Forelimb muscle (tissue), 1 donor: ENCODE measurements around the gene KCNJ11. TPM values are rescaled to one million over a fixed set of nuclear protein-coding genes. Genes with fewer than 3 reads are reported as not detected.
"Not testable (repeated sequence)": the region's sequence is repeated elsewhere in the genome, so short reads cannot be mapped to it uniquely, and the experiment has no call there.

Experiments used
- DNase-seq: peaks from one replicate; pipeline ENCODE4 v3.0.0-alpha.2; 2013; ENCODE audit warnings: low read depth
- polyA plus RNA-seq: library from polyadenylated mRNA; unstranded; fragments of 120-200 nt; gene quantifications from one replicate; pipeline ENCODE4 v1.2.1, GENCODE V29; 2013; ENCODE audit not compliant: insufficient read length

Gene KCNJ11
- 19.3 TPM for polyA plus RNA-seq

DNA sequence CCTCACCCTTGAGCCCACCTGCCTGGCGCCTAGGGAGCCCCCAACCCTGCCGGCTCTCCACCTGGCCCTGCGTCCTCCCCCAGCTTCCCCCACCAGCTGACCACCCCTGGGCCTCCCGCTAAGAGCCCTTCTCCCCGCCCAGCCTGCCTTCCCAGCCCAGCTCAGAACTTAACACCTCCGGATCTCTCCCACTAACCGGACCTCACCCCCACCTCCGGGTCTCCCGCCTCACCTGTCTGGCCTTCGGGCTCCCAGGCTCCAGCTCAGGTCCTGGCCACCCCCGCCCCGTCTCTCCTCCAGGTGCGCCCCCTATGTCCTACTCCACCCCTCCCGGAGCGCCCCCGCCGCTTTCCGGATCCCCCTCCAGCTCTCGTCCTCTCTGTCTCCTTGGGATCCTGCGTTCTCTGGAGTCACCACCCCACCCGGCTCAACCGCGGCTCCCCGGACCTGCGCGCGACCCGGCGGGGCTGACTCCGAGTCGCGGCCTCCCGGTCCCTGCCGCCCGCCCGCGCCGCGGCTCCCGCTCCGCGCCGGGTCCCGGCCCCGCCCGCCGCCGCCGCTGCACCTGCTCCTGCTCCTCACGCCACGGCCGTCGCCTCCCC is at the start of gene KCNJ11:
KCNJ11 (minus strand) TSS at position 51 of the 602 bp plus-strand sequence. CDS start 568 bp downstream, outside the sequence.
- no peak for DNase-seq

GRCh38 chr11:17437366-17437765 is 48.9 kb upstream of the KCNJ11 start:
- DNase-seq: no peak

- no peak for DNase-seq
Measured at GRCh38 chr11:17434108-17434507, 45.6 kb upstream of the KCNJ11 start.

GRCh38 chr11:17432002-17432401 is 43.5 kb upstream of the KCNJ11 start:
- no peak for DNase-seq

DNA sequence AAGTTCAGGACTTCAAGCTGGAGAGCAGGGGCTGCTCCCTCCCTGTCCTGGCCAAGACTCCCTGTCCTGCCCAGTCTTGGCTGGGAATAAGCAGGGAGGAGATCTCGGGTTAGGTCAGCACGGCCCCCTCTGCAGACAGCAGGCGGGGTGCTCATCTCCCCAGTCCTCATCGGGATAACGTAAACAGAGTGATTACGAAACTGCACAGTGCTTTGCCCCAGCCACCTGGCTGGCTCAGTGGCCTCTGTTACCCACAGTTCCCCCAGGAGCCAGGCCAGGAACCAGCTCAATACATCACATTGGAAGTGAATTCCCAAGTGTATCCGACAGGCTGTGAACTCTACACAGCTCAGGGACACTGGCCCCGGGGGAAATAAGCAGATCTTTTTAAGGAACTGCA is 42.7 kb upstream of the KCNJ11 start:
- no peak for DNase-seq

GRCh38 chr11:17430616-17431015 is 42.2 kb upstream of the KCNJ11 start:
- DNase-seq: no peak

GRCh38 chr11:17428925-17429324 is 40.5 kb upstream of the KCNJ11 start:
- DNase-seq: no peak

DNA sequence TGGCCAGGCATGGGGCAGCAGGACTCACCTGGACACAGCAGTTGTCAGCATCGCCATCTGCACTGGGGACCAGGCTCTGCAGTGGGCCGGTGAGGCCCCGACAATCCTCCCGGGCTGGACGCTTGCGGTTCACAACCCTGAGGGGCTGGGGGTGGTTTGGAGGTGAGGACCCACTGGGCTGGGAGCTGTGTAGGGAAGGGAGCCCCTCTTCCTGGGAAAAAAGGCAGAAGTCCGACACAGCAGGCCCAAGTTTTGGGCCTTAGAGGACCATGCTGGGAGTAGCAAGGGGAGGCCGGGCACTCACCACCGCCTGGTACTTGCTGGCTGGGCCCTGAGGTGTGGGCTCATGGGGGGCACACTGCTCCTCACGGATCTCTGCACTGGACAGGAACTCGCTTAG is 39.8 kb upstream of the KCNJ11 start:
- no peak for DNase-seq

DNA sequence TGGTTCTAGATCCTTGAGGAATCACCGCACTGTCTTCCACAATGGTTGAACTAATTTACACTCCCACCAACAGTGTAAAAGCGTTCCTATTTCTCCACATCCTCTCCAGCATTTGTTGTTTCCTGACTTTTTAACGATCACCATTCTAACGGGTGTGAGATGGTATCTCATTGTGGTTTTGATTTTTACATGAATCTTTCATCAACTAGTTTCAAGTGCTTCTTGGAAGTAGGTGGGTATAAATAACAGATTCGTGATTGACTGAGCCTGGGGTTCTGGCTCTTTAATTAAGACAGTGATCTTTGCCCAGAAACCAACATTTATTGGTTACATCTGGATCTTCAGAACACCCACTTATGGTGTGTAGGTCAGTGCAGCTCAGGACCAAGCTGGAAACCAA is 37.8 kb upstream of the KCNJ11 start:
- not testable (repeated sequence) for DNase-seq

- no peak for DNase-seq
Measured at GRCh38 chr11:17423533-17424310, 35.3 kb upstream of the KCNJ11 start.

DNA sequence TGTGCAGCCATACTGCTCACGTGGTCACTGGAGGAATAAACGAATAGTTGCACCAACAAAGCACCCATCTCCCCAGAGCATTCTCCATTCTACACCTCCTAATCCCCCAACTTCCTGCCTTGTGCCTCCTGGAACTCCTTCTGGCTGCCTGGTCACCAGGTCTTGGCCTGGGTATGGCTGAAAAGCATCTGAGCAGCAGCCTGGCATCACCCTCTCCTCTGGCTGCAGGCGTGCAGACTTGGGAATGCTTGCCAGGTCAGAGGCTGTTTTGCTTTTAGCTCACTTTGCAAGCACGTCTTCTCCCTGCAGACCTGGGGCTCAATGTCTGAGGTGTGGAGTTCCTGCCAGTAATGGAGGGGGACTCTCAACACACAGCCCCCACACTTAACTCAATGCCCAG is 33.3 kb upstream of the KCNJ11 start:
- DNase-seq: no peak

DNA sequence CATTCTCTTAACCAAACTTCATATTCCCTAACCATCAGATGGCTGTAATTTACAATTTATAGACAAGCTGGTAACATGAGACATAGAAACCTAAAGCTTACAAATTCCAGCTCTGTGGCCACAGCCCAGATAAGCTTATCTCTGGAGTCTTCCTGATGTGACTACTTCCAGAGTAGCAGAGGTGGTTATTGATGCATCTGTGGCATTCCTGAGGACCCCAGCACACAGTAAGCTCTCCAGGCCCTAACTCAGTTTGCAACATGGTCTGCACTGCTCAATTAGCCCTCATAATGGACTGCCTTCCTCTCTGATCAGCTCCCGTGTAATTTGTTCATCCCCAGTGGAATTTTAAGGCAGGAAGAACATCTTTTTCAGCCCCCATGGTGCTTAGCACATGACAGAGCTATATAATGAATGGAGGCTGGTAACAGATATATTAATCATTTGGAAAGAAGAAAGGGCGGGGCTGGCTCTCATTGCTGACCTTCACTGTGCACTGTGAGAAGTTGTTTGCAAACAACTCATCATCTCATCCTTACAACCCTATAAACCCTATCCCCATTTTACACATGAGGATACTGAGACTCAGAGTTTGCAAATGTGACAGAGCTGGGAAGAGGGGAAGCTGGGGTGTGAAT is 30.1 kb upstream of the KCNJ11 start:
- DNase-seq: no peak

DNA sequence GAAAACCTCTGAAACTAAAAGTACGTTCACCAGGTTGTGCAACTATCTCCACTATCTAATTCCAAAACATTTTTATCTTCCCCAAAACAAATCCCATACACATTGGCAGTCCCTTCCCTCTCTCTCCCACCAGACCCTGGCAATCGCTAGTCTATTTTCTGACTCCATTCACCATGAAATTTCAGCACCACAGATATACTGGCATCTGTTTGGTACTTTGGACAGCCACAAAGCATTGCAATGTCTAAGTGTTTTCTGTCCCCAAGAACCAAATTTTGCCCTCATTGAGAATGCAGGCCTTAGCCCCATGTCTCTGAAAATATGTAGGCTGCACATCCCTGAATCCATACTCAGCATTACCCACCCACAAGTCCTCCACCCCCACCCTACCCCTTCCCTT is 28.0 kb upstream of the KCNJ11 start:
- no peak for DNase-seq

GRCh38 chr11:17415523-17416104 is 27.2 kb upstream of the KCNJ11 start:
- no peak for DNase-seq

GRCh38 chr11:17414992-17415391 is 26.5 kb upstream of the KCNJ11 start:
- no peak for DNase-seq

- DNase-seq: no peak
Measured at GRCh38 chr11:17414317-17414737, 25.9 kb upstream of the KCNJ11 start.

- no peak for DNase-seq
Measured at GRCh38 chr11:17413414-17414316, 25.2 kb upstream of the KCNJ11 start.

GRCh38 chr11:17412488-17413180 is 24.2 kb upstream of the KCNJ11 start:
- no peak for DNase-seq

DNA sequence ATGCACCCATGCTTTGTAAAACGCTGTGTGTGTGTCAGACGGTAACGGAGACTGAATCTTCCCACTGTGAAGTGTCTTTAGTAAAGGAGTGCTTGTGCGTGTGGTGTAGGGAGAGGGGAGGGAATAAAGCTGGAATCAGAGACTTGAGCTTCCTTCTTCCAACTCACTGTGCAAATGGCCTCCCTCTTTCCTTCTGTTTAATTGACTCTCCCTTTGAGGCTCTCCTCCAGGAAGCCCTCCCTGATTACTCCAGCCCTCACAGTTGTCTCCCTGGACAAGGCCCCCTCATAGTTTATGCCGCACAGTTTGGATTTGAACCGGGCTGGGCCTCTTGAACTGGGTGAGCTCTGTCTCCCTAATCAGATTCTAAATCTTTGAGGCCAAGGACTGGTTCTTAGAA is 23.0 kb upstream of the KCNJ11 start:
- no peak for DNase-seq

GRCh38 chr11:17410606-17411379 is 22.3 kb upstream of the KCNJ11 start:
- DNase-seq: no peak
